Stomach (tissue), 19 donors: ENCODE results near the gene ATP6V0D1. TPM values are rescaled to one million over a fixed set of nuclear protein-coding genes. Genes with fewer than 3 reads are reported as not detected.

Experiments
- DNase-seq, 2 donors: peaks; one replicate each; pipeline versions ENCODE4 v3.0.0 to v3.0.0-alpha.2; 2013 to 2019
- H3K27ac ChIP-seq, 5 donors: fragments of 200-600 bp in 4 of 5; sonication (generic) in 4 of 5; one replicate each; pipeline ENCODE4 v1.5.1; 2013 to 2019; ENCODE audit warnings: mild to moderate bottlenecking in 1 of 5, moderate library complexity in 1 of 5
- H3K27me3 ChIP-seq, 3 donors: fragments of 200-600 bp; sonication (generic); one replicate each; pipeline ENCODE4 v1.5.1; 2017 to 2019; ENCODE audit warnings: mixed run types in 1 of 3
- H3K36me3 ChIP-seq, 4 donors: fragments of 200-600 bp; sonication (generic); 1 replicate in 3 of 4; 2 replicates in 1 of 4; pipeline ENCODE4 v1.5.1; 2016 to 2019
- H3K4me1 ChIP-seq, 4 donors: fragments of 200-600 bp; sonication (generic); one replicate each; pipeline ENCODE4 v1.5.1; 2016 to 2019
- H3K4me3 ChIP-seq, 4 donors: fragments of 200-600 bp; sonication (generic) in 3 of 4; one replicate each; pipeline ENCODE4 v1.5.1; 2016 to 2019; ENCODE audit warnings: mild to moderate bottlenecking in 1 of 4
- H3K9me3 ChIP-seq, 4 donors: fragments of 200-600 bp; sonication (generic); one replicate each; pipeline ENCODE4 v1.5.1; 2016 to 2019
- CTCF ChIP-seq, 7 experiments: fragments of 450-650 bp in 4 of 7; fragments of 200-600 bp in 3 of 7; sonication (generic) in 3 of 7; IDR thresholded peaks; one replicate each; pipeline ENCODE4 v1.5.1; 2016 to 2019; ENCODE audit warnings: antibody characterized with exemption in 7 of 7, control low read depth in 2 of 7, mild to moderate bottlenecking in 1 of 7
- EP300 ChIP-seq: sonication (generic); formaldehyde crosslinking; IDR thresholded peaks from one replicate; pipeline ENCODE4 v1.6.1; 2017; ENCODE audit warnings: antibody characterized with exemption
- POLR2A ChIP-seq, 4 donors: fragments of 450-650 bp; IDR thresholded peaks; one replicate each; pipeline ENCODE4 v1.6.1; 2016; ENCODE audit warnings: antibody characterized with exemption in 4 of 4, control low read depth in 2 of 4, mild to moderate bottlenecking in 1 of 4, moderate library complexity in 1 of 4
- POLR2AphosphoS5 ChIP-seq, 3 donors: sonication (generic); formaldehyde crosslinking; IDR thresholded peaks; one replicate each; pipeline ENCODE4 v1.6.1; 2016; ENCODE audit warnings: antibody characterized with exemption in 3 of 3
- WGBS, 5 donors: extraction: QIAGEN DNeasy Blood & Tissue Kit in 3 of 5; methylation state at CpG; one replicate each; pipeline versions ENCODE4 v1.1.5 to v1.1.7; 2013 to 2018; 5-methylcytosine and 5-hydroxymethylcytosine counted together
- intact Hi-C: fragments of 100-400 bp; cut with DNase I; formaldehyde crosslinking; loops from one replicate; pipeline ENCODE4 v1.15.1; 2023; ENCODE audit warnings: low total_unique reads
- long read RNA-seq, 10 donors: transcript quantifications; one replicate each; lab custom pipeline, GENCODE V29; 2026
- polyA plus RNA-seq, 3 donors: library from polyadenylated mRNA; stranded (reverse); fragments of 200-250 nt; gene quantifications; one replicate each; pipeline ENCODE4 v1.2.3, GENCODE V29; 2013
- total RNA-seq, 5 donors: library from RNA; depleted of rRNA; stranded (reverse); fragments of >200 nt; gene quantifications; one replicate each; pipeline versions ENCODE4 v1.1.0 to v1.2.3, GENCODE V29; 2014 to 2016
- donor health status: healthy with polysubstance abuse.
- donor health status: Bipolar disorder and iron deficiency.
- donor health status: healthy.

Gene ATP6V0D1
- total RNA-seq = 100 to 1,000 TPM in 1 of 5 donors, 10 to 100 TPM in 4; 23.5 to 102 (median 72.2) TPM
- polyA plus RNA-seq = 100 to 1,000 TPM in 1 of 3 donors, 10 to 100 TPM in 2; 36.5 to 102 (median 57.7) TPM
- long read RNA-seq, donor 1, transcript ATP6V0D1-201 (8 exons, 1,716 nt) = major isoform, 9 of 9 reads
- long read RNA-seq, donor 1, partial matches to known transcripts = 0 of 9 reads
- long read RNA-seq, donor 1, other reads (novel, unspliced or antisense) = 0 of 9 reads
- long read RNA-seq, donor 2, transcript ATP6V0D1-201 (8 exons, 1,716 nt) = major isoform, 25 of 26 reads
- long read RNA-seq, donor 2, partial matches to known transcripts = 0 of 26 reads
- long read RNA-seq, donor 2, other reads (novel, unspliced or antisense) = 0 of 26 reads
- long read RNA-seq, donor 3, transcript ATP6V0D1-201 (8 exons, 1,716 nt) = major isoform, 10 of 10 reads
- long read RNA-seq, donor 3, partial matches to known transcripts = 0 of 10 reads
- long read RNA-seq, donor 3, other reads (novel, unspliced or antisense) = 0 of 10 reads
- long read RNA-seq, donor 4, partial matches to known transcripts = 0 of 2 reads
- long read RNA-seq, donor 4, other reads (novel, unspliced or antisense) = 0 of 2 reads
- long read RNA-seq, donor 5, transcript ATP6V0D1-201 (8 exons, 1,716 nt) = major isoform, 14 of 14 reads
- long read RNA-seq, donor 5, partial matches to known transcripts = 0 of 14 reads
- long read RNA-seq, donor 5, other reads (novel, unspliced or antisense) = 0 of 14 reads
- long read RNA-seq, donor 6, transcript ATP6V0D1-201 (8 exons, 1,716 nt) = major isoform, 27 of 28 reads
- long read RNA-seq, donor 6, partial matches to known transcripts = 0 of 28 reads
- long read RNA-seq, donor 6, other reads (novel, unspliced or antisense) = 0 of 28 reads
- long read RNA-seq, donor 7, transcript ATP6V0D1-201 (8 exons, 1,716 nt) = major isoform, 26 of 38 reads
- long read RNA-seq, donor 7, partial matches to known transcripts = 12 of 38 reads
- long read RNA-seq, donor 7, other reads (novel, unspliced or antisense) = 0 of 38 reads
- long read RNA-seq, donor 8, transcript ATP6V0D1-201 (8 exons, 1,716 nt) = major isoform, 15 of 15 reads
- long read RNA-seq, donor 8, partial matches to known transcripts = 0 of 15 reads
- long read RNA-seq, donor 8, other reads (novel, unspliced or antisense) = 0 of 15 reads
- long read RNA-seq, donor 9, transcript ATP6V0D1-201 (8 exons, 1,716 nt) = major isoform, 14 of 17 reads
- long read RNA-seq, donor 9, partial matches to known transcripts = 0 of 17 reads
- long read RNA-seq, donor 9, other reads (novel, unspliced or antisense) = 0 of 17 reads
- long read RNA-seq, donor 10, transcript ATP6V0D1-201 (8 exons, 1,716 nt) = major isoform, 8 of 8 reads
- long read RNA-seq, donor 10, partial matches to known transcripts = 0 of 8 reads
- long read RNA-seq, donor 10, other reads (novel, unspliced or antisense) = 0 of 8 reads

- DNase-seq = peak; percentile 99 to 100
- TF ChIP-seq CTCF (IDR thresholded peaks at IDR 0.05) = peak in 5 of 7 experiments; percentile 70 to 94 (median 88)
- TF ChIP-seq POLR2AphosphoS5 (IDR thresholded peaks at IDR 0.05) = peak; percentile 92 to 98 (median 96)
- TF ChIP-seq EP300 = peak; percentile 14
- TF ChIP-seq POLR2A (IDR thresholded peaks at IDR 0.05) = no peak
- Histone ChIP-seq H3K4me3 (peak within 1 kb of the TSS; percentile 79 to 98 (median 93)), H3K9me3 (no peaks in the 10 kb centered on the region), H3K27ac (peak within 1 kb of the TSS; percentile 86 to 98 (median 96)), H3K36me3 (peaks cover 0 to 18% (median 16%) of the 10 kb centered on the region in 4 donors), H3K27me3 (no peaks in the 10 kb centered on the region), H3K4me1 (peaks cover 48 to 69% (median 57%) of the 10 kb centered on the region in 4 donors)
- 0 to 1% (median 0%) methylated on average over 40 to 57 of the region's 57 CpGs for WGBS, 5 donors
- intact Hi-C loops = no loop called here
These were observed at the start of gene ATP6V0D1 for GRCh38 chr16:67480833-67481560. Gene ATP6V0D1, minus strand, starts transcription at chr16:67481157. Its CDS starts 71 bp downstream, at chr16:67481086.

- peaks cover 15 to 60% (median 54%) of the 10 kb centered on the region in 4 donors for H3K4me1 ChIP-seq
- DNase-seq = peak; percentile 65 to 92
- peak overlapping the region; percentile 70 to 93 (median 84) for H3K4me3 ChIP-seq
- WGBS, 5 donors = 2 to 6% (median 4%) methylated on average over 28 to 48 of the region's 48 CpGs
- H3K9me3 ChIP-seq = no peaks in the 10 kb centered on the region
- TF ChIP-seq EP300 (no peak), CTCF (IDR thresholded peaks at IDR 0.05) (no peak), POLR2A (IDR thresholded peaks at IDR 0.05) (no peak), POLR2AphosphoS5 (IDR thresholded peaks at IDR 0.05) (peak; percentile 31 to 84 (median 75))
- H3K27me3 ChIP-seq = no peaks in the 10 kb centered on the region
- H3K36me3 ChIP-seq = no peaks in the 10 kb centered on the region
- peak overlapping the region; percentile 86 to 93 (median 89) for H3K27ac ChIP-seq
- intact Hi-C loops = no loop called here
These were observed 49.3 kb upstream of the ATP6V0D1 start for GRCh38 chr16:67530013-67530939.

- no peaks in the 10 kb centered on the region for H3K36me3 ChIP-seq
- H3K4me1 ChIP-seq = peaks cover 15 to 56% (median 52%) of the 10 kb centered on the region in 4 donors
- TF ChIP-seq EP300 = no peak
- no peak for TF ChIP-seq POLR2A (IDR thresholded peaks at IDR 0.05)
- no peak for TF ChIP-seq POLR2AphosphoS5 (IDR thresholded peaks at IDR 0.05)
- no peak for TF ChIP-seq CTCF (IDR thresholded peaks at IDR 0.05)
- intact Hi-C loops = no loop called here
- no peaks in the 10 kb centered on the region for H3K27me3 ChIP-seq
- peak overlapping the region; percentile 86 to 93 (median 89) for H3K27ac ChIP-seq
- peak overlapping the region; percentile 70 to 93 (median 84) for H3K4me3 ChIP-seq
- WGBS, 5 donors = 6 to 12% (median 8%) methylated on average over 11 to 16 of the region's 16 CpGs
- DNase-seq = peak in 1 of 2 donors; percentile 60
- H3K9me3 ChIP-seq = no peaks in the 10 kb centered on the region
These were observed 48.6 kb upstream of the ATP6V0D1 start for GRCh38 chr16:67529582-67530012.
